HG03139 (cell line): ENCODE measurements around the gene MPO.

Experiments
- ATAC-seq: cut with Tn5 transposase; IDR thresholded peaks from one replicate; pipeline ENCODE4 v1.9.1; 2021; ENCODE audit not compliant: unreplicated experiment

Gene MPO

DNA sequence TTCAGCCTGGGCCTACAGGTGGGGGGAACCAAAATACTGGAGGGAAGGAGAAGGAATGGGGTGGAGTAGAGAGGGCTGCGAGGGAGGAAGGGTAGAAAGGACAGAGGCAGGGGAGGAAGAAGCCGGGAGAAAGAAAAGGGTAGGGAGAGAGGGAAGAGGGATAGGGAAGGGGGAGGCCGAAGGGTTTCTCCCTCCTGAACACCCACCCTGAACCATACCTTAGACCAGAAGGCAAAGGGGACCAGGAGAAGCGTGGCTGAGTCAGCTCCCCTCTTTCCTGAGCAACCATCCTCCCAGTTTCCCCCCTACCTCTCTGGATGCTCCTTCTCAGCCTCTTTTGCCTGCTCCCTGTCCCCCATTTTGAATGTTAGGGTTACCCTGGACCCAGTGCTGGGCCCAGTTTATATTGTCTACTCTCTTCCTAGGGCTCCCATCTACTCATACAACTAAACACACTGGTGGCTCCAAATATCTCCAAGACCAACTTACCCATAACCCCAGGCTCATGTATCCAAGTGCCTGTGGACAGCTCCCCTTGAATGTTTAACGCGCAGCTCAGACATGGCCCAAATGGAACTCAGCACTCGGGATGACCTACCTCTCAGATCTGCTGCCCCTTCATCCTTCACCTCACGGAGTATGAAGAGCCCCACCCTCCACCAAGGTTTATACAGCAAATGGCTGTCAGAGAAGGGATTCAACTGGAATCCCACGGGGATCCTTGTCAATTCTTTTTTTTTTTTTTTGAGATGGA is 40.0 kb upstream of the MPO start:
- ATAC-seq = no peak

GRCh38 chr17:58320163-58320558 is 39.4 kb upstream of the MPO start:
- no peak for ATAC-seq

GRCh38 chr17:58319173-58320162 is 38.7 kb upstream of the MPO start:
- ATAC-seq = no peak

DNA sequence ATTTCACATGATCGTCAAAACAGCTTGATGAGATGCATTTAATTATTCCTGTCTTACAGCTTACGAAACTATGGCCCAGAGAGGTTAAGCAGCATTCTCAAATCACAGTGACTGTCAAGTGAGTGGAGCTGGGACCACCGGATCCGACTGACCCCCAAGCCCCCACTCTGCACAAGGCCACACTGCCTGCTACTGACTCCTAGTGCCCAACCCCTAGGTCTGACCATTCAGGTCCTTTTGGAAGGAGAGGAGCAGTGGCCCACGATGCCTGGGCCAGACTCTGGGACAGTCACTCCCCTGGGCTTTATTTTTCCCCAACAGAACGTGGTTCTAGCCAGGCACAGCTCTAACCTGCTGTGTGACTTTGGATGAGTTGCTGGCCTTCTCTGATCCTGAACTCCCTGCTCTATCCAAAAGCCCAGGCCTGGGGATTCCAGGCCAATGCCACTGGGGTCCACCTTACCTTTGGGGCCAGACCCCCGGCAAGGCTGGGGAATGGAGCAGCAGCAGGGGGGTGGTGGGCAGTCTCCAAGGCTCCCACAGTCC is 38.0 kb upstream of the MPO start:
- ATAC-seq = no peak

GRCh38 chr17:58318065-58318481 is 37.3 kb upstream of the MPO start:
- ATAC-seq = no peak

GRCh38 chr17:58317421-58318064 is 36.8 kb upstream of the MPO start:
- no peak for ATAC-seq

DNA sequence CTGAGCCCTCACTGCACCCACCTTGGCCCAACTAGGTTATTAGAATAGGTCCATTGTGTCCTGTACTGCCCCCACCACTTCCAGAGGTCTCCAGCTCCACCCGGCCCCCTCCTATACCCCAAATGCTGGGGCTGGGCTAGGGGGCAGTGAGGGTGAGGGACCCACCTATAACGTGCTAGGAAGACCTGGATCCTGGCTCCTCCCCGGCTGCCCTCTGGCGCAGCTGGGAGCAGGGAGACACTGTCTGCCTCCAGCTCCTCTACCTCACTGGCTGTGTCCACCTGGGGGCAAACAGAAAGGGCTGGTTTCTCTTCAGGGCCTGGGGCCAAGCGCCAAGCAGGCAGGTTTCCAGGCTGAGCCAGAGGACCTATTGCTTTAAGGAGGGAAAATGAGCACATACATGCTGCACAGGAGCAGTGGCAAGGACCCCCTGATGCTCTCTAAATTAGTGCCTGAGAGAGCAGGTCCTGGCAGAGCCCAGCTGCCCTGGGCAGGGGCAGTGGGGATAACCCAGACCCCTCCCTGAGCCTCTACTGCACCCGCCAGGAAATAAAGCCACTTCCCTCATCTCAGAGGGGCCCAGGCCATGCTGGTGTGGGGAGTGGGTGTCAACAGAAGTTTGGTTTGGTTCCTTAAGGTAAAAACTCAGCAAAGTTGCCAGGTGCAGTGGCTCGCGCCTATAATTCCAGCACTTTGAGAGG is 35.7 kb upstream of the MPO start:
- ATAC-seq = no peak

DNA sequence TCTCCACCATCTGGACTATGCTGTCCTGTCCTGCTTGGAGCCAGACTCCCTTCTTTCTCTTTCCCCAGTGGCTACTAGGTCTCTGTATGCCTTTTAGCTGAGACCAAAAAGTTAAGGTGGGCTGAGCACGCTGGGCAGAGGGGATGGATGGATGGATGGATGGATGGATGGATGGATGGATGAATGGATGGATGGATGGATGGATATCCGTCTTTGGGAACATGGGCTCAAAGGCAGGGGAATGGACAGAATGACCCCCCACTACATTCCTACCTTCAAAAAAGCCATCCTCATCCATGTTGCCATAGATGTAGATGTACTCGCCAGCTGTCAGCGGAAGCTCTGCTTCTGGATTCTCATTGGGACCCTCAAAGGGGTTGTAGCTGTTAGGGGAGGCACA is 35.0 kb upstream of the MPO start:
- ATAC-seq = no peak

GRCh38 chr17:58315281-58315711 is 34.6 kb upstream of the MPO start:
- ATAC-seq = no peak

GRCh38 chr17:58314706-58315015 is 33.9 kb upstream of the MPO start:
- no peak for ATAC-seq

GRCh38 chr17:58313815-58314705 is 33.3 kb upstream of the MPO start:
- ATAC-seq = no peak

DNA sequence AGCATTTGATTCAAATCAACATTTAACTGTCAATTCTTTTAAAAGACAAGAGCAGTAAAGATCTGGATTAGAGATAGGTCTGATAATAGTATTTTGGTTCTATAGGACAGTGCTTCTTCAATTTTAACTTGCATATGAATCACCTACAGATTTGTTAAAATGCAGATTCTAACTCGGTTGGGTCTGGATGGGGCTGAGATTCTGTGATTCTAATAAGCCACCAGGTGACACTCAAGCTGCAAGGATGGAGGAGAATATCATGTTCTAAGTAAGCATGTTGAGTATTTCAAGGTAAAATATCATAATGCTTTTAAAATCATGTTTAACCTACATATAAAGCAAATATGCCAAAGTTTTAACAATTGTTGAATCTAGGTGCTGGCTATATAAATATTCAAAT is 32.1 kb upstream of the MPO start:
- no peak for ATAC-seq

GRCh38 chr17:58312021-58312630 is 31.4 kb upstream of the MPO start:
- ATAC-seq = no peak

GRCh38 chr17:58311429-58311894 is 30.7 kb upstream of the MPO start:
- no peak for ATAC-seq

GRCh38 chr17:58310511-58311428 is 30.0 kb upstream of the MPO start:
- ATAC-seq = no peak

- ATAC-seq = no peak
These were observed 29.2 kb upstream of the MPO start for GRCh38 chr17:58309918-58310259.

GRCh38 chr17:58308985-58309917 is 28.5 kb upstream of the MPO start:
- no peak for ATAC-seq
